ENCODE measurements around the gene AUH.

DNA sequence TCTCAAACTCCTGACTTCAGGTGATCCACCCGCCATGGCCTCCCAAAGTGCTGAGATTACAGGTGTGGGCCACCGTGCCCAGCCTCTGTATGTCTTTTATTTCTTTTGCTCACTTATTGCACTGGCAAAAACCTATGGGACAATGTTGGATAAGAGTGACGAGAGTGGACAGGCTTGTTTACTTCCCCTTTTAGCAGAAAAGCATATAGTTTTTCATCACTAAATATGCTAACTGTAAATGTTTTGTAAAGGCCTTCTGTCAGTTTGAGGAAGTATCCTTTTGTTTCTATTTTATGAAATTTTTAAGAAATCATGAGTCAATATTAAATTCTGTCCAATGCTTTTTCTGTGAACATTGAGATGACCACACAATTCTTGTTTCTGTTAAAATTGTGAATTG, 103.3 kb downstream of the AUH start:
- TF ChIP-seq, protein P1, sequence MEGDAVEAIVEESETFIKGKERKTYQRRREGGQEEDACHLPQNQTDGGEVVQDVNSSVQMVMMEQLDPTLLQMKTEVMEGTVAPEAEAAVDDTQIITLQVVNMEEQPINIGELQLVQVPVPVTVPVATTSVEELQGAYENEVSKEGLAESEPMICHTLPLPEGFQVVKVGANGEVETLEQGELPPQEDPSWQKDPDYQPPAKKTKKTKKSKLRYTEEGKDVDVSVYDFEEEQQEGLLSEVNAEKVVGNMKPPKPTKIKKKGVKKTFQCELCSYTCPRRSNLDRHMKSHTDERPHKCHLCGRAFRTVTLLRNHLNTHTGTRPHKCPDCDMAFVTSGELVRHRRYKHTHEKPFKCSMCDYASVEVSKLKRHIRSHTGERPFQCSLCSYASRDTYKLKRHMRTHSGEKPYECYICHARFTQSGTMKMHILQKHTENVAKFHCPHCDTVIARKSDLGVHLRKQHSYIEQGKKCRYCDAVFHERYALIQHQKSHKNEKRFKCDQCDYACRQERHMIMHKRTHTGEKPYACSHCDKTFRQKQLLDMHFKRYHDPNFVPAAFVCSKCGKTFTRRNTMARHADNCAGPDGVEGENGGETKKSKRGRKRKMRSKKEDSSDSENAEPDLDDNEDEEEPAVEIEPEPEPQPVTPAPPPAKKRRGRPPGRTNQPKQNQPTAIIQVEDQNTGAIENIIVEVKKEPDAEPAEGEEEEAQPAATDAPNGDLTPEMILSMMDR (conservative IDR thresholded peaks at IDR 0.05 in 1 of 2, IDR thresholded peaks at IDR 0.05 in 1 of 2; ENCODE audit: low read depth in 1 of 2, low read length in 2 of 2) = no peak
- TF ChIP-seq EZH2 (IDR thresholded peaks at IDR 0.05; ENCODE audit: low read length, missing control alignments) = no peak

Measured in fibroblast of lung (primary cell).